Dendritic cell treated with granulocyte-macrophage colony-stimulating factor and Interleukin-4, amounts not matched to agents 40 ng/mL and 50 ng/mL, for 4 days (primary cell): ENCODE results near the gene TRIM29.

ENCODE experiments used
- H3K27ac Mint-ChIP-seq: one replicate; pipeline ENCODE4 v1.8.0; 2022; ENCODE audit warnings: mild to moderate bottlenecking, mixed read lengths
- H3K27me3 Mint-ChIP-seq: one replicate; pipeline ENCODE4 v1.8.0; 2022; ENCODE audit warnings: mild to moderate bottlenecking, mixed read lengths
- H3K36me3 Mint-ChIP-seq: one replicate; pipeline ENCODE4 v1.8.0; 2022; ENCODE audit warnings: low read depth, mixed read lengths
- H3K4me1 Mint-ChIP-seq: one replicate; pipeline ENCODE4 v1.8.0; 2022; ENCODE audit warnings: low read depth, mixed read lengths
- H3K4me3 Mint-ChIP-seq: one replicate; pipeline ENCODE4 v1.8.0; 2022; ENCODE audit warnings: mild to moderate bottlenecking, moderate library complexity, mixed read lengths
- H3K9me3 Mint-ChIP-seq: one replicate; pipeline ENCODE4 v1.8.0; 2022; ENCODE audit warnings: mixed read lengths
- intact Hi-C: fragments of 100-400 bp; cut with micrococcal nuclease; formaldehyde crosslinking; loops from one replicate; pipeline ENCODE4 v1.15.0; 2022

TRIM29 gene

DNA sequence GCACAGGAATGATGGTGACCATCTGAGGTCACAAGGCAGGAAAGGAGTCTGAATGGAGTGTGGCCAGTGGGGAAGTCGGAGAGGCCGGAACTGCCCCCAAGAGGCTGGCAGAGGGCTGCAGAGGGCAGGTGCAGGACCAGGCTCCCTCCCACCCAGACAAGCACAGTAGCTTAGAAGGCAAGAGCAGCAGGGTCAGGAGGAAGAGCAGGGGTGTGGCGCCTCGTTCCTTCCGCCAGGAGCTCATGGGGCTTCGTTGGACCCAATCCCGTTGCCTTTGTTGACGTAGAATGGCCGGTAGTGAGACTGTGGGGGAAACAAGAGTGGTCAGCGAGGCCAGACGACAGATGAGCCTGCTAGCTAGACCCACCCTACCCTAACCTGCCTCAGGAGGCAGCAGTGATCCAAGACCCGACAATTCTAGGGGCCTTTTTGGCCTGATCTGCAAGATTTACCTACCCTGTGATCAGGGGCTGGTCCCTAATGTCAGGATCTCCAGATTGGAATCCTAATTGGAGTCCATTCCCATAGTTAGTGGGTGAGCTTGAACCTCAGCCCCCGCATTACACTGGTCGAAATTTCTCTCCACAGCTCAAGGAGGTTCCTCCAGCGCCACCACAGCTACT lies 25.6 kb downstream of the TRIM29 start:
- no peaks in the 10 kb centered on the region for H3K36me3 Mint-ChIP-seq
- no peaks in the 10 kb centered on the region for H3K9me3 Mint-ChIP-seq
- intact Hi-C loops = no loop called here
- H3K4me3 Mint-ChIP-seq = no peak overlapping the region
- peaks cover 29% of the 10 kb centered on the region for H3K27me3 Mint-ChIP-seq
- no peaks in the 10 kb centered on the region for H3K4me1 Mint-ChIP-seq
- no peak overlapping the region for H3K27ac Mint-ChIP-seq

GRCh38 chr11:120109531-120109930 lies 28.4 kb downstream of the TRIM29 start:
- no peaks in the 10 kb centered on the region for H3K4me1 Mint-ChIP-seq
- H3K9me3 Mint-ChIP-seq = no peaks in the 10 kb centered on the region
- peaks cover 41% of the 10 kb centered on the region for H3K27me3 Mint-ChIP-seq
- H3K36me3 Mint-ChIP-seq = no peaks in the 10 kb centered on the region
- H3K4me3 Mint-ChIP-seq = no peak overlapping the region
- intact Hi-C loops = no loop called here
- H3K27ac Mint-ChIP-seq = no peak overlapping the region

- H3K27ac Mint-ChIP-seq = no peak overlapping the region
- H3K27me3 Mint-ChIP-seq = peaks cover 40% of the 10 kb centered on the region
- H3K9me3 Mint-ChIP-seq = no peaks in the 10 kb centered on the region
- intact Hi-C loops = no loop called here
- H3K4me3 Mint-ChIP-seq = no peak overlapping the region
- no peaks in the 10 kb centered on the region for H3K36me3 Mint-ChIP-seq
- H3K4me1 Mint-ChIP-seq = no peaks in the 10 kb centered on the region
Observed at GRCh38 chr11:120108785-120109168, 29.1 kb downstream of the TRIM29 start.

DNA sequence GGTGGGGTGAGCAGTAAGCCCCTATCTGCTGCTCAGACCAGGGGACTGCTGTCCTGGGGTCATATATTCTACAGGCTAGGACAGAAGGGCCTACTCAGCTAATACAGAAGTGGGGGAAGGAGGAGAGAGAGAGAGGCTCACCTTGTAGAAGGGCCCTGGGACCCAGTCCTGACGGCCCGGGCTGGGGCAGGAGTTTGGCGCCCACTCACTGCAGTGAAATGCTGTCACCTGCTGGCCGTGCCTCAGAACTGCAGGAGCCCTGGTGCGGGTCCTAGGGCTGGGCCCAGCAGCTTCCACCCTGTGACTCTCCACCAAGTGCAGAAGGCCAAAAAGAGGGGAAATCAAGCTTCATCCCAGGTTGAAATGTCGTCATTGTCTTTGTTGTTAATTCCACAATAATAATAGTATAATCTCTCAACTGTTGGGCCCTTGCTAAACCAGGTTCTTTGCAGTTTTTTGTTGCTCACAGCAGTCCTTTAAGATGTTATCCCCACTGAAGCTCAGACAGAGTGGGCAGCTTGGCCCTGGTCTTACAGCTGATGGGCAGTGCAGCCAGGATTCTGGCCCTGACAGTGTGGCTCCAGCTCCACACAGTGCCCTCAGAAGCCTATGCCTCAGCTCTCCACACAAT lies 29.6 kb downstream of the TRIM29 start:
- Mint-ChIP-seq H3K27me3 (peaks cover 35% of the 10 kb centered on the region), H3K4me3 (no peak overlapping the region), H3K36me3 (no peaks in the 10 kb centered on the region), H3K9me3 (no peaks in the 10 kb centered on the region), H3K4me1 (no peaks in the 10 kb centered on the region), H3K27ac (no peak overlapping the region)
- intact Hi-C loops = no loop called here

DNA sequence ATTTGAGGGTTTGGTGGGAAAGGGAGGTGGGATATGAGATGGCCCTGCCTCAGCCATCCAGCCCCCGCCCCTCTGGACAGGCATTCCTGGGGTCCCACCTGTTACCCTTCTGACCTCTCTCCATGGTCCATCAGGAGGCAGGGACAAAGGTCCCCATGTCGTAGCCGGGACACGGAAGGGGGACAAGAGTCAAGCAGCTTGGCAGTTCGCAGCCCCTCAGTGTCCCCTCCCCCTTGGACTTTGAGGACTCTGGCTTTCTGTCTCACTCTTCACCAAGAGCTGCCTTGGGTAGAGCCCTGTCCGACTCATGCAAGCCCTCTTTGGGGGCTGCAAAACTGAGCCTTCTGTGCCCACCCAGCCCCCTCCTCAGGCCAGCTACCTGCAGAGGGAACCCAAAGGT lies 30.2 kb downstream of the TRIM29 start:
- no peaks in the 10 kb centered on the region for H3K4me1 Mint-ChIP-seq
- H3K27ac Mint-ChIP-seq = no peak overlapping the region
- intact Hi-C loops = no loop called here
- H3K9me3 Mint-ChIP-seq = no peaks in the 10 kb centered on the region
- peaks cover 32% of the 10 kb centered on the region for H3K27me3 Mint-ChIP-seq
- no peaks in the 10 kb centered on the region for H3K36me3 Mint-ChIP-seq
- H3K4me3 Mint-ChIP-seq = no peak overlapping the region

DNA sequence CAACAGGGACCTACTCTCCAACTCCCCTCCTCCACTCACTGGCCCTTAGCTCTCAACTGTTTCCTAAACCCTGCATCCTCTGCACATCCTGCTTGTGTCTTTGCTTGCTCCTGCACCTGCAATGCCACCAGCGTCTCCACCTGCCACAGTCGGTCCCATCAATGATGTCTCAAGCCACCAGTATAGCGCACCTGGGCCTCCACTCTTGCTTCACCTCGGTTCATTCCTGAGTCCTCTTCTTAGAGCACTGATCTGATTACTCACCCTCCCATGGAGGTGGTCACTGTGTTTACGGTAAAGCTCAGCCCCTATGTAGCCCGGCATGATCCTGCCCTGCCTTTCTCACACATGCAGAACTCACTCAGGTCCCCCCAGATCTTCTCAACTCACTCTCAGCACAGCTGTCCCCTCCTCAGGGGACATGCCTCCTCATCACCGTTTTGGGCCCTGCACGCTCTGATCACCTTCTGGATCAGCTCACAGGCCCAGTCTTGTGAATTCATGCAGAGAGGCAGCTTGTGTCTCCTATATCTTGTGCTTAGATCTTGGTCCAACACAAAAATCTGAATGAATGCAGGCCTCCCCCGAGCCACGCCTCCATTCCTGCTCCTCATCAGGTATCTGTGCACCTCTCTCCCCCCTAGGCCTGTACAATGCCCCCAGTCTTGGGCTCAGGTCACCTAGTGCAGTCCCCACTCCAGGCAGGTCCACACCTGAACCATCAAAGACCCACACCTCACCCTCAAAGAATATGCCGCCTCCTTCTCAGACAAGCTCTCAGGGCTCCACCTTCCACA lies 31.4 kb downstream of the TRIM29 start:
- Mint-ChIP-seq H3K27me3 (peaks cover 24% of the 10 kb centered on the region), H3K4me3 (no peak overlapping the region), H3K36me3 (no peaks in the 10 kb centered on the region), H3K4me1 (no peaks in the 10 kb centered on the region), H3K27ac (no peak overlapping the region), H3K9me3 (no peaks in the 10 kb centered on the region)
- intact Hi-C loops = no loop called here

DNA sequence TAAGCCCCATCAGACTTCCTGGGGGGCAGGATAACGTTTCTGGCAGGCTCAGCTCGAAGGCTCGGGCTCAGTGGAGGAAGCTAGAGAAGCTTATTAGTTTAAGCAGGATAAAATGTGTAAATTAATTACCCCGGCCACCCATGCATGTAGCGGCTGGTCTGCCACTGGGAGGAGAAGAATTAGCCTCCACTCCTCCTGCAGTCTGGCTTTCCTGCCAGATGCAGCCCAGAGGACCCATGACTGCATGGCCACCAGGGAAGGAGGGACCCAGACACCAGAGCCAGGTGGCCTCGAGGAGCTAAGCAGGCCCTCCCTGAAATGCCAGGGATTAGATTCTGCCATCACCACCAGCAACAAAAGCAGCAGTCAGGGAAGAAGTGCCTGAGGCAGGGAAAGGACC lies 32.3 kb downstream of the TRIM29 start:
- Mint-ChIP-seq H3K36me3 (no peaks in the 10 kb centered on the region), H3K27ac (no peak overlapping the region), H3K4me1 (no peaks in the 10 kb centered on the region), H3K27me3 (peaks cover 23% of the 10 kb centered on the region), H3K9me3 (no peaks in the 10 kb centered on the region), H3K4me3 (no peak overlapping the region)
- intact Hi-C loops = no loop called here

DNA sequence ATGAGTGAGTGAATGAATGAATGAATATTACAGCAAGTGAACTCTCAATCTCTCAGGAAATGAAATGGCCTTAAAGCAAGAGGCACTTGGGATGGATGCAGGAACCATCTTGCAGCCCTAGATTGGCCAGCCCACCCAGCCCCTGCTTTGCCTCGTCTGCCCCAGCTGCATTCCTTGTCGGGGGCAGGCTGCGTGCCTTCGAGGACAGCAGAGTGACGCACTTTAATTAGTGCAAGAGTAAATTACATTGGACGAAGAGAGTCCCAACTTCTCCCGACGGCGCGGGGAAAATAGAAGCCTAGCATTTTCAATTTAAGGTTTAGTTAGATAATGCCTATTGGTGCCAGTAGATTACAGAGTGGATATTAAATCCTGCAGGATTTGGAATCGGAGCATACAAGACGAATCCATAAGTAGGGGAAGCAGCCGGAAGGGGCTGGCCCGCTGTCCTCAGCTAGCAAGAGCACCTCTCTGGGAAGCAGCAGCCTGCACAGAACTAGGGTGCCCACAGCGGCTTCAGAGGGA lies 33.8 kb downstream of the TRIM29 start:
- Mint-ChIP-seq H3K4me1 (no peaks in the 10 kb centered on the region), H3K9me3 (no peaks in the 10 kb centered on the region), H3K36me3 (no peaks in the 10 kb centered on the region), H3K4me3 (no peak overlapping the region), H3K27me3 (peaks cover 19% of the 10 kb centered on the region), H3K27ac (no peak overlapping the region)
- intact Hi-C loops = no loop called here

- Mint-ChIP-seq H3K27me3 (peaks cover 19% of the 10 kb centered on the region), H3K9me3 (no peaks in the 10 kb centered on the region), H3K27ac (no peak overlapping the region), H3K4me3 (no peak overlapping the region), H3K4me1 (no peaks in the 10 kb centered on the region), H3K36me3 (no peaks in the 10 kb centered on the region)
- intact Hi-C loops = no loop called here
Observed at GRCh38 chr11:120102864-120103122, 35.1 kb downstream of the TRIM29 start.

- no peak overlapping the region for H3K4me3 Mint-ChIP-seq
- peaks cover 17% of the 10 kb centered on the region for H3K27me3 Mint-ChIP-seq
- H3K27ac Mint-ChIP-seq = no peak overlapping the region
- no peaks in the 10 kb centered on the region for H3K9me3 Mint-ChIP-seq
- no peaks in the 10 kb centered on the region for H3K36me3 Mint-ChIP-seq
- intact Hi-C loops = no loop called here
- H3K4me1 Mint-ChIP-seq = no peaks in the 10 kb centered on the region
Observed at GRCh38 chr11:120102050-120102863, 35.7 kb downstream of the TRIM29 start.

DNA sequence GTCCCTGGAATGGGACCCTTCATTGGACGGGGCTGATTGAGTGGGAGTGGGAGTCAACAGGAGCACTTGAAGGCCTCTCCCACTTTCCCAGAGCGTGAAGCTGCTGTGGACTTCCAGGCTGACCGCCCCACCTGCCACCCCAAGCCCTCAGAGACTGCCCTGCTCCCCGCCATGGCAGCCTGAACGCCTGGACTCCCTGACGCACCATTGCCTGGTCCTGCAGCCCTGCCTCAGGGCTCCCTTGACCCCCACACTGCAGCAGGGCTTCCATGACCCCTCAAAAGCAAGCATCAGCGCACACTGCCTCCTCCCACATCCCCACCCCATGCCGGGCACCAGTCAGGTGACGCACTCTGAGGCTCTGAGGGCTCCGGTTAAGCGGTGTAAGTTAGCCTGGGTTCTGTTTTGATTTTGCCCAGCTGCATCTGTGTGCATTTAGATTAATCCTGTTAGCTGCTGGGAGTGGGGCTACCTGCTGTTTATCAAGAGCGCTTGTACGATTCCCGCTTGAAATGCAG lies 39.4 kb downstream of the TRIM29 start:
- no peaks in the 10 kb centered on the region for H3K4me1 Mint-ChIP-seq
- no peaks in the 10 kb centered on the region for H3K9me3 Mint-ChIP-seq
- H3K36me3 Mint-ChIP-seq = no peaks in the 10 kb centered on the region
- intact Hi-C loops = no loop called here
- H3K27ac Mint-ChIP-seq = no peak overlapping the region
- H3K4me3 Mint-ChIP-seq = no peak overlapping the region
- H3K27me3 Mint-ChIP-seq = peaks cover 11% of the 10 kb centered on the region

DNA sequence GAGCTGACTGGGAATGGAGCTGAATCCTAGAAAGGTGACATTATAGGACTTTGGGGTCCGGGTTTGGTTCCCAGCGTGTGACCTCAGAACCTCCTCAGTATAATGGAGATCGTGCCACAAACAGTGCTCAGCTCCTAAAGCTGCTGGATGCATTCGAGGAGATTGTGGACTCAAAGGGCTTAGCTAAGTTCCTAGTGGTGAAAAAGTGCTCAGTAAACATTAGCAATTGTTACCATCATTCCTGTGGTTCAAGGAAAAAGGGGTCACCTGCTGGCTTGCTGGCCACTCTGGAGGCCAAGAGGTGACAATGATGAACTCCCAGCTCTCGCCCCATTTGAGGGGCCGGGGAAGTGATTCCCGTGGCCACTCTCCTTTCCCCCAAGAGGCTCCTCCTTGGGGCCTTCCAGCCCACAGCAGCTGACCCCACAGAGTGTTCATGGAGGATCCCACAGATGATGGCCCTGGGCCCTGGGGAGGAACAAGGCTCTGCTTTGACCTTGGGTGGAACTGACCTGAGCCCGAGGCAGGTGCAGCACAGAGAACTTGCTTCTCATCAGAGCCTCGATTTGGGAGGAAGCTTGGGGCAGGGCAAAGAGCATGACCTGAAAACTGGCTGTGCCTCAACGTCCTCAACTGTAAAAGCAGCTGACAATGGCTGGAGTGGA lies 40.1 kb downstream of the TRIM29 start:
- H3K27ac Mint-ChIP-seq = no peak overlapping the region
- no peak overlapping the region for H3K4me3 Mint-ChIP-seq
- intact Hi-C loops = no loop called here
- H3K27me3 Mint-ChIP-seq = peaks cover 11% of the 10 kb centered on the region
- H3K36me3 Mint-ChIP-seq = no peaks in the 10 kb centered on the region
- no peaks in the 10 kb centered on the region for H3K9me3 Mint-ChIP-seq
- no peaks in the 10 kb centered on the region for H3K4me1 Mint-ChIP-seq

- Mint-ChIP-seq H3K9me3 (no peaks in the 10 kb centered on the region), H3K4me1 (no peaks in the 10 kb centered on the region), H3K27me3 (peaks cover 11% of the 10 kb centered on the region), H3K36me3 (no peaks in the 10 kb centered on the region), H3K4me3 (no peak overlapping the region), H3K27ac (no peak overlapping the region)
- intact Hi-C loops = no loop called here
Observed at GRCh38 chr11:120096369-120097191, 41.3 kb downstream of the TRIM29 start.
